Measurements from ENCODE around the gene CCL18.
"Not testable (repeated sequence)": the region's sequence is repeated elsewhere in the genome, so short reads cannot be mapped to it uniquely, and the experiment has no call there.

The CCL18 gene

GRCh38 chr17:36105781-36106492 lies 41.9 kb downstream of the CCL18 start:
- peaks cover 25% of the 10 kb centered on the region for H3K27me3 ChIP-seq (replicated peaks; ENCODE audit: control insufficient read depth, insufficient read depth, low read length)
- no peaks in the 10 kb centered on the region for H3K4me1 ChIP-seq (ENCODE audit: control insufficient read depth, insufficient read depth, low read length)
- no peak overlapping the region for H3K9ac ChIP-seq (ENCODE audit: low read length)
- H3K36me3 ChIP-seq (ENCODE audit: control insufficient read depth, insufficient read depth, low read length, severe bottlenecking), result no peaks in the 10 kb centered on the region
- no peaks in the 10 kb centered on the region for H3K9me3 ChIP-seq (ENCODE audit: control insufficient read depth, low read length)
- H3K4me3 ChIP-seq (ENCODE audit: low read length), result no peak overlapping the region
- DNase-seq (ENCODE audit: low read depth), result no peak

DNA sequence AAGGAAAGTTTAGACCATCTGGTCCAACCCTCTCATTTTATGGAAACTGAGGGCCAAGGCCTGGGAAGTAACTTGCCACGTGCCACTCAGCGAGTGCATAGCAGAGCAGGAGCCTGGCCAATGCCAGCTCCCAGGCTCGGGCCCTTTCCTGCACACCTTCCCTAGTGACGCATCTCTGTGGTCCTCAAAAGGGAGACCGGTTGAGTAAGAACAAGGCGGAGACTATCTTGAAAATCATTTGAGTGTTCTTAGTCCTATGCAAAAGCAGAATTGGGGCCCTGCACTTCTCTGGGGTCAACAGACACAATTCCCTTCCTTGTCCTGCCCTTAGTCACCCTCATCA lies 42.4 kb downstream of the CCL18 start:
- no peaks in the 10 kb centered on the region for H3K9me3 ChIP-seq (ENCODE audit: control insufficient read depth, low read length)
- peaks cover 25% of the 10 kb centered on the region for H3K27me3 ChIP-seq (replicated peaks; ENCODE audit: control insufficient read depth, insufficient read depth, low read length)
- no peak overlapping the region for H3K9ac ChIP-seq (ENCODE audit: low read length)
- no peak overlapping the region for H3K4me3 ChIP-seq (ENCODE audit: low read length)
- no peak for DNase-seq (ENCODE audit: low read depth)
- H3K4me1 ChIP-seq (ENCODE audit: control insufficient read depth, insufficient read depth, low read length), result no peaks in the 10 kb centered on the region
- H3K36me3 ChIP-seq (ENCODE audit: control insufficient read depth, insufficient read depth, low read length, severe bottlenecking), result no peaks in the 10 kb centered on the region

- no peak for DNase-seq (ENCODE audit: low read depth)
- H3K4me3 ChIP-seq (ENCODE audit: low read length), result no peak overlapping the region
- peaks cover 25% of the 10 kb centered on the region for H3K27me3 ChIP-seq (replicated peaks; ENCODE audit: control insufficient read depth, insufficient read depth, low read length)
- H3K36me3 ChIP-seq (ENCODE audit: control insufficient read depth, insufficient read depth, low read length, severe bottlenecking), result no peaks in the 10 kb centered on the region
- H3K4me1 ChIP-seq (ENCODE audit: control insufficient read depth, insufficient read depth, low read length), result no peaks in the 10 kb centered on the region
- H3K9me3 ChIP-seq (ENCODE audit: control insufficient read depth, low read length), result peaks cover 7% of the 10 kb centered on the region
- H3K9ac ChIP-seq (ENCODE audit: low read length), result no peak overlapping the region
Observed at GRCh38 chr17:36107660-36108059, 43.6 kb downstream of the CCL18 start.

DNA sequence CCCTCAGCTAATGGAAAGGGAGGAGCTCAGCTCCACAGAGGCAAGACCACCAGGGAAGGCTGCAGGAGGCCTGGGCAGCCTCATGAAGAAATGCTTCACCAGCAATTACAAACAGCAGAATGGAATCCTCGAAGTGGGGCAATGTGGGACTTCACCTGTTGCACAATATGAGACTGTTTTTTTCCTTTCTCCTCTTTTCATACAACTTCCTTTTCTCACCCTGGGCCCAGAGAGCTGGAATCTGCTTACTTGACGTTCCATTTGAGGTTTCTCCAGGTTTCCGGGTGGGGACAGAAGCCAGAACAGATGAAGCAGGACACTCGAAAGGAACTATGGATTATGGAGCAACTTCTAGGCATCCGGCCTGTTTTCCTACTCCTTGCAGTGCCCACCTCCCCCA lies 44.2 kb downstream of the CCL18 start:
- not testable (repeated sequence) for DNase-seq (ENCODE audit: low read depth); H3K4me3 ChIP-seq (ENCODE audit: low read length); H3K36me3 ChIP-seq (ENCODE audit: control insufficient read depth, insufficient read depth, low read length, severe bottlenecking); H3K4me1 ChIP-seq (ENCODE audit: control insufficient read depth, insufficient read depth, low read length); H3K9ac ChIP-seq (ENCODE audit: low read length)
- Histone ChIP-seq H3K27me3 (replicated peaks; ENCODE audit: control insufficient read depth, insufficient read depth, low read length) (peaks cover 25% of the 10 kb centered on the region), H3K9me3 (ENCODE audit: control insufficient read depth, low read length) (peaks cover 10% of the 10 kb centered on the region)

GRCh38 chr17:36111068-36111490 lies 47.0 kb downstream of the CCL18 start:
- no peak for DNase-seq (ENCODE audit: low read depth)
- Histone ChIP-seq H3K4me1 (ENCODE audit: control insufficient read depth, insufficient read depth, low read length) (no peaks in the 10 kb centered on the region), H3K9me3 (ENCODE audit: control insufficient read depth, low read length) (peaks cover 10% of the 10 kb centered on the region), H3K4me3 (ENCODE audit: low read length) (no peak overlapping the region), H3K9ac (ENCODE audit: low read length) (no peak overlapping the region), H3K27me3 (replicated peaks; ENCODE audit: control insufficient read depth, insufficient read depth, low read length) (peaks cover 12% of the 10 kb centered on the region), H3K36me3 (ENCODE audit: control insufficient read depth, insufficient read depth, low read length, severe bottlenecking) (no peaks in the 10 kb centered on the region)

- DNase-seq (ENCODE audit: low read depth), result no peak
- Histone ChIP-seq H3K4me3 (ENCODE audit: low read length) (no peak overlapping the region), H3K27me3 (replicated peaks; ENCODE audit: control insufficient read depth, insufficient read depth, low read length) (peaks cover 17% of the 10 kb centered on the region)
Observed at GRCh38 chr17:36112572-36112971, 48.5 kb downstream of the CCL18 start.

DNA sequence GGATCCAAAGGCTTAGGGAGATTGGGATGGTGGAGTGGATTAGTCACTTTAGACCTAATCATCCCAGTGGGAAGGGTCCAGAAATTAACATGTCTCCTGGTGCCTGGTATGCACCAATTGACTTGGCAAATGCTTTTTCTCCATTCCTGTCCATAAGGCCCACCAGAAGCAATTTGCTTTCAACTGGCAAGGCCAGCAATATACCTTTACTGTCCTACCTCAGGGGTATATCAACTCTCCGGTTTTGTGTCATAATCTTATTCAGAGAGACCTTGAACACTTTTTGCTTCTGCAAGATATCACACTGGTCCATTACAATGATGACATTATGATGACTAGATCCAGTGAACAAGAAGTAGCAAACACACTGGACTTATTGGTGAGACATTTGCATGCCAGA lies 49.1 kb downstream of the CCL18 start:
- not testable (repeated sequence) for H3K36me3 ChIP-seq (ENCODE audit: control insufficient read depth, insufficient read depth, low read length, severe bottlenecking); H3K4me3 ChIP-seq (ENCODE audit: low read length); H3K4me1 ChIP-seq (ENCODE audit: control insufficient read depth, insufficient read depth, low read length); H3K9ac ChIP-seq (ENCODE audit: low read length); DNase-seq (ENCODE audit: low read depth)
- peaks cover 19% of the 10 kb centered on the region for H3K27me3 ChIP-seq (replicated peaks; ENCODE audit: control insufficient read depth, insufficient read depth, low read length)
- H3K9me3 ChIP-seq (ENCODE audit: control insufficient read depth, low read length), result peaks cover 10% of the 10 kb centered on the region

More at GRCh38 chr17:36112572-36112971, 48.5 kb downstream of the CCL18 start:
- no peak overlapping the region for H3K9ac ChIP-seq (ENCODE audit: low read length)
- no peaks in the 10 kb centered on the region for H3K4me1 ChIP-seq (ENCODE audit: control insufficient read depth, insufficient read depth, low read length)
- H3K36me3 ChIP-seq (ENCODE audit: control insufficient read depth, insufficient read depth, low read length, severe bottlenecking), result no peaks in the 10 kb centered on the region
- H3K9me3 ChIP-seq (ENCODE audit: control insufficient read depth, low read length), result peaks cover 10% of the 10 kb centered on the region

DNA sequence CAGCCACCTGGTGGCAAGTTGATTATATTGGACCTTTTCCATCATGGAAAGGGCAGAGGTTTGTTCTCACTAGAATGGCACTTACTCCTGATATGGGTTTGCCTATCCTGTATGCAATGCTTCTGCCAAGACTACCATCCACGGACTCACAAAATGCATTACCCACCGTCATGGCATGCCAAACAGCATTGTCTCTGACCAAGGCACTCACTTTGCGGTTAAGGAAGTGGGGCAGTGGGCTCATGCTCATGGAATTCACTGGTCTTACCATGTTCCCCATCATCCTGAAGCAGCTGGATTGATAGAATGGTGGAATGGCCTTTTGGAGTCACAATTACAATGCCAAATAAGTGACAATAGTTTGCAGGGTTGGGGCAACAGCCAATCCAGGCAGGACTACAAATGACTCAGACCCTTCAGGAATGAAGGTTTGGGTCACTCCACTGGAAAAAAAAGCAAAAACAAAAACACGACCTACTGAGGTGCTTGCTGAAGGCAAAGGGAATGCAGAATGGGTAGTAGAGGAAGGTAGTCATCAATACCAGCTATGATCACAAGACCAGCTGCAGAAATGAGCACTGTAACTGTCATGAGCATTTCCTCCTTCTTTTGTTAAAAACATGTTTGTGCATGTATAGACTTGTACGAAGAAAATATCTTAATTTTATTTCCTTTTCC lies 51.0 kb downstream of the CCL18 start:
- DNase-seq (ENCODE audit: low read depth), result not testable (repeated sequence)
- peaks cover 16% of the 10 kb centered on the region for H3K27me3 ChIP-seq (replicated peaks; ENCODE audit: control insufficient read depth, insufficient read depth, low read length)

DNA sequence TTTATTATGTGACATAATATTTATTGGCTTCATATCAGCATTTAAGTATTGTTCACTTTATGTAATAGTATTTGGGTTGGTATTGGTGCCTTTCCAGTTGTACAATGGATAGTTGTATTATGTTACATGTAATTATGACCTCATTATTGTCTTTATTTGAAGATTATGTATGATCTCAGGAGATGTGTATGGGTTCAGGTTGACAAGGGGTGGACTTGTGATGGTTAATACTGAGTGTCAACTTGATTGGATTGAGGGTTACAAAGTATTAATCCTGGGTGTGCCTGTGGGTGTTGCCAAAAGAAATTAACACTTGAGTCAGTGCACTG lies 51.5 kb downstream of the CCL18 start:
- not testable (repeated sequence) for H3K4me1 ChIP-seq (ENCODE audit: control insufficient read depth, insufficient read depth, low read length); H3K4me3 ChIP-seq (ENCODE audit: low read length); H3K36me3 ChIP-seq (ENCODE audit: control insufficient read depth, insufficient read depth, low read length, severe bottlenecking); DNase-seq (ENCODE audit: low read depth); H3K9ac ChIP-seq (ENCODE audit: low read length)
- Histone ChIP-seq H3K9me3 (ENCODE audit: control insufficient read depth, low read length) (peaks cover 10% of the 10 kb centered on the region), H3K27me3 (replicated peaks; ENCODE audit: control insufficient read depth, insufficient read depth, low read length) (peaks cover 13% of the 10 kb centered on the region)

More for the DNA sequence above, 51.0 kb downstream of the CCL18 start:
- H3K9me3 ChIP-seq (ENCODE audit: control insufficient read depth, low read length), result peaks cover 10% of the 10 kb centered on the region
- H3K36me3 ChIP-seq (ENCODE audit: control insufficient read depth, insufficient read depth, low read length, severe bottlenecking); H3K9ac ChIP-seq (ENCODE audit: low read length); H3K4me3 ChIP-seq (ENCODE audit: low read length); H3K4me1 ChIP-seq (ENCODE audit: control insufficient read depth, insufficient read depth, low read length): not testable (repeated sequence)

DNA sequence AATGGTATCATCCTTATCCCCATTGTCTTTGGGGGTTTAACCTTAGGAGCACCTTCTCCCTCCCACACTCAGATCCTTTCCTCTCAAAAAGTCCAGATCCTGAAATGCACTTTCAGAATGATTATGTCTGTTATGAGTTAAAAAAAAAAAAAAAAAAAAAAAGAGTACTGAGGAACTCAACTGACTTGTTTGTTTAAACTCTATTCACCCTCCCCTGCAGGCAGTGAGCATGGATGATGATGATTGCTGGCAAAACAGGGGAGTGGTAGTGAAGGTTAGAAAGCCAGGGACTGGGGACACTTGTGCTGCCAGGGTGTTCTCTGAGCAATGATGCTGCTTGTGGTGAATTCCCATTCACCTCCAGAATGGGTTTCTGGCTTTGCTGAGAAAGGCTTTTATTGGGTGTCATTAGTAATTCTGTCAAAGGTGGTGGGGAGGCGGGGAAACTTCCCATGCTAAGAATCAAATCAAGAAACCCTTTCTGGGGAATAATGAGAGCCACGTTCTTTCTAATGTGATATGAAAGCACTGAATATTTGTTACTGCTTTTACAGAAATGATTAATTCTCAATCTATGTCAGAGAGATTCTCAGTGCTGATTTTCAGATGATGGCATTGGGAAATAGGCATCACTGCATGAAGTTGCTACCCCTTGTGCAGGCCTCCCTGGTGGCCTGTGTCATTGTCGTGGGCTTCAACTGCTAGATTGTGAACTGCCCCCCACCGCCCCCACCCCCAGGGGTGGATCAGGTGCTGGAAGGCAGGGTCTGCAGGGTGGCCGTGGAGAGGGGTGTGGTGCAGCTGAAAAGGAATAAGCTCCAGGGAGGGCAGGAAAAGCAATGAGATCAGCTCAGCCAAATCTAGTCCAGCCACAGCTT lies 53.7 kb downstream of the CCL18 start:
- no peak for DNase-seq (ENCODE audit: low read depth)
- Histone ChIP-seq H3K4me1 (ENCODE audit: control insufficient read depth, insufficient read depth, low read length) (no peaks in the 10 kb centered on the region), H3K9me3 (ENCODE audit: control insufficient read depth, low read length) (peaks cover 5% of the 10 kb centered on the region), H3K36me3 (ENCODE audit: control insufficient read depth, insufficient read depth, low read length, severe bottlenecking) (no peaks in the 10 kb centered on the region), H3K4me3 (ENCODE audit: low read length) (no peak overlapping the region), H3K9ac (ENCODE audit: low read length) (no peak overlapping the region), H3K27me3 (replicated peaks; ENCODE audit: control insufficient read depth, insufficient read depth, low read length) (peaks cover 13% of the 10 kb centered on the region)

Data from adipocyte (in vitro differentiated cells).